ENCODE measurements around the gene CYP2U1. TPM values are rescaled to one million over a fixed set of nuclear protein-coding genes. Genes with fewer than 3 reads are reported as not detected.

CYP2U1 gene
- total and polyA plus RNA-seq, 2 donors (not counting 3 experiments of a cell fraction or from before 2014, with no cell fraction given): 2.9 to 5.8 TPM

- ChIA-PET POLR2A (interaction anchor here (0.9 to 2.5 kb wide), 2 partner anchors 69 to 133 kb away, joined by 4 to 9 read pairs; partner anchors contain the start of gene SGMS2), CTCF (interaction anchor here (0.9 to 2.9 kb wide), 7 partner anchors 8 to 135 kb away, joined by 3 to 12 read pairs (median 7); partner anchors contain the start of gene SGMS2)
- DNase-seq (ENCODE audit: low read depth, low spot score) (peak; percentile 44), FAIRE-seq (no peak)
- dilution Hi-C loops (cut with MboI; ENCODE audit: extremely low pct_ligation_motif_present, low sequenced_read_pairs) (no loop called here), intact Hi-C loops (cut with micrococcal nuclease) (loop anchor here (10.0 kb wide), 1 partner anchor 769 kb away; no protein-coding TSS in a partner anchor)
- H3K9me1 ChIP-seq (replicated peaks; ENCODE audit: control insufficient read depth, extremely low read depth, insufficient read depth, low read length): no peaks in the 10 kb centered on the region
- peak overlapping the region; percentile 15 for H3K27ac ChIP-seq (ENCODE audit: insufficient read depth, low read depth, low read length)
- no TSS peak for BruUV-seq (replicated peaks)
- H3K4me2 ChIP-seq (ENCODE audit: insufficient read depth, low read length): no peak overlapping the region
- H3K36me3 ChIP-seq (ENCODE audit: control insufficient read depth in 2 of 2, extremely low read depth in 1 of 2, insufficient read depth in 2 of 2, low read length in 2 of 2): no peaks in the 10 kb centered on the region
- H4K20me1 ChIP-seq (replicated peaks; ENCODE audit: control insufficient read depth, extremely low read depth, insufficient read depth, low read length): no peaks in the 10 kb centered on the region
- peaks cover 34% of the 10 kb centered on the region for H3K4me1 ChIP-seq (ENCODE audit: control insufficient read depth, extremely low read depth, insufficient read depth, low read length)
- no peak overlapping the region for H3K4me3 ChIP-seq (replicated peaks in 1 of 3; ENCODE audit: insufficient read depth in 1 of 3, low read depth in 1 of 3, low read length in 3 of 3)
- peak overlapping the region; percentile 45 for H2AFZ ChIP-seq (ENCODE audit: low read depth, low read length)
- peaks cover 9% of the 10 kb centered on the region for H3K79me2 ChIP-seq (ENCODE audit: control insufficient read depth, insufficient read depth, low read length)
- H3K9me3 ChIP-seq (replicated peaks; ENCODE audit: control insufficient read depth, insufficient read depth, low read length): no peaks in the 10 kb centered on the region
- TF ChIP-seq POLR2A (IDR thresholded peaks at IDR 0.05; ENCODE audit: low read depth, low read length) (no peak), EZH2 (IDR thresholded peaks at IDR 0.05; ENCODE audit: borderline replicate concordance, low read depth, low read length, severe bottlenecking) (no peak), POLR2AphosphoS5 (IDR thresholded peaks at IDR 0.05; ENCODE audit: insufficient read depth, low read depth, low read length) (no peak), FOS (IDR thresholded peaks at IDR 0.05; ENCODE audit: borderline replicate concordance, insufficient read depth, low read length) (no peak), CTCF (IDR thresholded peaks at IDR 0.05; ENCODE audit: extremely low read depth in 1 of 2, insufficient read depth in 1 of 2, low read depth in 1 of 2, low read length in 2 of 2) (no peak), GATA2 (IDR thresholded peaks at IDR 0.05; ENCODE audit: insufficient read depth, insufficient read length, low read depth, low read length) (no peak), JUN (IDR thresholded peaks at IDR 0.05; ENCODE audit: borderline replicate concordance, insufficient read depth, insufficient read length, low read depth) (no peak), MYC (IDR thresholded peaks at IDR 0.05; ENCODE audit: low read depth, low read length) (no peak)
- no peak overlapping the region for H3K9ac ChIP-seq (replicated peaks; ENCODE audit: extremely low read depth, insufficient read depth, low read length)
- H3K27me3 ChIP-seq (ENCODE audit: control insufficient read depth in 2 of 2, insufficient read depth in 2 of 2, low read length in 2 of 2): no peaks in the 10 kb centered on the region
Observed at GRCh38 chr4:107893171-107894137, 37.9 kb upstream of the CYP2U1 start.
